Spinal cord (tissue), 10 donors: ENCODE measurements around the gene DIS3L2. TPM values are rescaled to one million over a fixed set of nuclear protein-coding genes. Genes with fewer than 3 reads are reported as not detected.

Experiments
- DNase-seq, 6 donors: peaks; one replicate each; pipeline versions ENCODE4 v3.0.0 to v3.0.0-alpha.2; 2013 to 2015; ENCODE audit warnings: low spot score in 6 of 6, low read depth in 4 of 6
- H3K27ac ChIP-seq: one replicate; pipeline ENCODE4 v1.5.1; 2013; ENCODE audit warnings: low read depth, low read length, control low read depth
- H3K27me3 ChIP-seq: one replicate; pipeline ENCODE4 v1.6.1; 2013; ENCODE audit warnings: low read length; ENCODE audit not compliant: control insufficient read depth, insufficient read depth
- H3K36me3 ChIP-seq: one replicate; pipeline ENCODE4 v1.6.1; 2013; ENCODE audit warnings: low read length; ENCODE audit not compliant: control insufficient read depth, insufficient read depth
- H3K4me1 ChIP-seq: one replicate; pipeline ENCODE4 v1.6.1; 2013; ENCODE audit warnings: low read length; ENCODE audit not compliant: control insufficient read depth, insufficient read depth
- H3K4me3 ChIP-seq: one replicate; pipeline ENCODE4 v1.5.1; 2013; ENCODE audit warnings: low read depth, low read length, control low read depth
- H3K9me3 ChIP-seq: one replicate; pipeline ENCODE4 v1.6.1; 2013; ENCODE audit warnings: low read length; ENCODE audit not compliant: control insufficient read depth, insufficient read depth
- WGBS: methylation state at CpG from one replicate; pipeline ENCODE4 v1.1.5; 2013; ENCODE audit warnings: missing lambda C conversion rate; ENCODE audit not compliant: insufficient coverage; 5-methylcytosine and 5-hydroxymethylcytosine counted together
- polyA plus RNA-seq, 2 donors: library from polyadenylated mRNA; unstranded; fragments of 120-200 nt; gene quantifications; one replicate each; pipeline ENCODE4 v1.2.1, GENCODE V29; 2013; ENCODE audit not compliant: insufficient read length in 2 of 2
- total RNA-seq, 2 donors: library from RNA; depleted of rRNA in 1 of 2; stranded (reverse); fragments of 120-200 nt in 1 of 2; fragments of >200 nt in 1 of 2; gene quantifications; one replicate each; pipeline versions ENCODE4 v1.2.3 to v1.2.4, GENCODE V29; 2013 to 2014
- donor health status: healthy.

DIS3L2 gene
- total and polyA plus RNA-seq, 4 donors = 29.8 to 37.2 (median 33.2) TPM

DNA sequence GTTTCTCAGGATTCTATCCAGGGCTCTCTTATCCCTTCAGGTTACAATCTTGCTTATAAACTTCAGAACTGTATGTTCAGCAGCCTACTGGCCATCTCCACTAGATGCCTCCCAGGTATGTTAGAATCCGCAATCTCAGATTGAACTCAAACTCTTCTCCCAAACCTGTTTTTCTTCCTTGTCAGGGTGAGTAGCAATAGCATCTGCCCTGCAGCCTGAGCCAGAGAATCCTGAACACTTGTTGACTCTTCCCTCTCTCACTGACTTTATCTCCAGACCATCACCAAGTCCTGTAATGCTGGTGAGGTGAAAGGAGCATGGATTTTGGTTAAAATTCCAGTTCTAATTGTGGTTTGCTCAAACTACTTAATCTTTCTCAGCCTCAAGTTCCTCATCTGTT lies 334.5 kb downstream of the DIS3L2 start:
- Histone ChIP-seq H3K27me3 (no peaks in the 10 kb centered on the region), H3K4me1 (peaks cover 5% of the 10 kb centered on the region), H3K36me3 (peaks cover 3% of the 10 kb centered on the region), H3K27ac (no peak overlapping the region), H3K9me3 (no peaks in the 10 kb centered on the region), H3K4me3 (no peak overlapping the region)
- WGBS = 100% methylated on average over 1 of the region's 1 CpG
- no peak for DNase-seq

DNA sequence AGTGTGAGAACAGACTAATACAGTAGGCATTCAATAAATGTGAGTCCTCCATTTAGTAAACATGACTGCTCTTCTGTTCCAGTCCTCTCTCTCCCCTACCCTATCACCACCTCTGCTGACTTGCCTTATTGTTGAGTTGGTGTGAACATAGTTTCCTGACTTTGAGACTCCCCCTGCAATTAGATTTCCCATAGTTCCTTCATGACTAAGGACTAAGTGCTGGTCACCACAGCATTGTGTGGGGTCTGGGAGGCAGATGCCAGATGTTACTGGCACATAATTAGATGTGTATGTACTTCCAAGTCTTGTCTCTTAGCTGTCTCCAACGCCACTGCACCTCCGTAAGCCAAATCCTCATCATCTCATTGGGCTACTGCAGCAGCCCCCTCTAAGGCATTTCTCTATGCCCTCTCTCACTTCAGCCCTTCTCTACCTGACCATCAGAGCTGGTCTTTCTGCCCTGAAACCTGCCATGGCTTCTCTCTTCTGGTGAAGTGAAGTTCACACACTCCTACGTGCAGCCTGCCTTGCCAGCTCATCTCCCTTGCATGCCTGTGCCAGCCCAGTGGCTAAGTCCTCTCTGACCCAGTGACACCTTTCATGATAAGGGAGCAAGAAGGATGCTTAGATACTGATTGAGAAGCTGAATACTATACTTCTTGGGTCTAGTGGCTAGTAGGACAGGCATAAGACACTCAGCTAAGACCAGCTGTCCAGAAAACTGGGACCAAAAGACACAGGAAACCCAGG lies 335.4 kb downstream of the DIS3L2 start:
- H3K36me3 ChIP-seq = peaks cover 3% of the 10 kb centered on the region
- no peak overlapping the region for H3K27ac ChIP-seq
- 93% methylated on average over 3 of the region's 3 CpGs for WGBS
- no peak for DNase-seq
- H3K4me3 ChIP-seq = no peak overlapping the region
- peaks cover 5% of the 10 kb centered on the region for H3K4me1 ChIP-seq
- H3K9me3 ChIP-seq = no peaks in the 10 kb centered on the region
- no peaks in the 10 kb centered on the region for H3K27me3 ChIP-seq

- no peak for DNase-seq
- no peak overlapping the region for H3K27ac ChIP-seq
- H3K9me3 ChIP-seq = no peaks in the 10 kb centered on the region
- H3K36me3 ChIP-seq = no peaks in the 10 kb centered on the region
- H3K4me1 ChIP-seq = no peaks in the 10 kb centered on the region
- H3K4me3 ChIP-seq = no peak overlapping the region
- 93% methylated on average over 4 of the region's 5 CpGs for WGBS
- no peaks in the 10 kb centered on the region for H3K27me3 ChIP-seq
These were observed 337.6 kb downstream of the DIS3L2 start for GRCh38 chr2:232299084-232299483.

GRCh38 chr2:232299927-232300674 lies 338.6 kb downstream of the DIS3L2 start:
- Histone ChIP-seq H3K27me3 (no peaks in the 10 kb centered on the region), H3K4me1 (no peaks in the 10 kb centered on the region), H3K9me3 (peaks cover 4% of the 10 kb centered on the region), H3K4me3 (no peak overlapping the region), H3K36me3 (no peaks in the 10 kb centered on the region), H3K27ac (no peak overlapping the region)
- no peak for DNase-seq
- WGBS = 96% methylated on average over 4 of the region's 6 CpGs

- Histone ChIP-seq H3K4me1 (no peaks in the 10 kb centered on the region), H3K27ac (no peak overlapping the region), H3K4me3 (no peak overlapping the region), H3K36me3 (no peaks in the 10 kb centered on the region), H3K27me3 (no peaks in the 10 kb centered on the region), H3K9me3 (peaks cover 4% of the 10 kb centered on the region)
- WGBS = no CpG with 5 or more reads among the region's 6 CpGs
- no peak for DNase-seq
These were observed 339.4 kb downstream of the DIS3L2 start for GRCh38 chr2:232300894-232301387.

DNA sequence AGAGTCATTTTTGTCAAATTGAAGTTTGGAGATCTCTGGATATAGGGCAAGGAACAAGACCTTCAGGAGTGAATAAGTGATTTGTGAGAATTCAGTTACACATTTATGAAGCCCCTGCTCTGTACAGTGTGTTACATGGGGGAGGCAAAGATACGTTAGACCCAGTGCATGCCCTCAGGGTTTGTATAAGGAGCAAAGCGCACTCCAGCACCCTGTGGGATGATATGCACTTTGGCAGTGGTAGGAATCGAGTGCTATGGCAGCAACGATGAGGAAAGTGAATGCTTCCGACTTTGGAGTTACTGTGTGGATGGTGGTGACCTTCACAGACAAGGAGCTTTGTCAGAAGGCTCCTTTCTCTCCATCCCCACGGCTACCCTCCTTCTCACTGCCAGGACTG lies 342.7 kb downstream of the DIS3L2 start:
- DNase-seq = no peak
- peaks cover 4% of the 10 kb centered on the region for H3K9me3 ChIP-seq
- no peaks in the 10 kb centered on the region for H3K27me3 ChIP-seq
- WGBS = 100% methylated on average over 2 of the region's 6 CpGs
- H3K4me3 ChIP-seq = no peak overlapping the region
- H3K36me3 ChIP-seq = peaks cover 2% of the 10 kb centered on the region
- no peak overlapping the region for H3K27ac ChIP-seq
- H3K4me1 ChIP-seq = no peaks in the 10 kb centered on the region

GRCh38 chr2:232306741-232307305 lies 345.3 kb downstream of the DIS3L2 start:
- Histone ChIP-seq H3K4me3 (no peak overlapping the region), H3K36me3 (peaks cover 2% of the 10 kb centered on the region), H3K27me3 (no peaks in the 10 kb centered on the region), H3K4me1 (peaks cover 17% of the 10 kb centered on the region), H3K27ac (no peak overlapping the region), H3K9me3 (peaks cover 4% of the 10 kb centered on the region)
- DNase-seq = no peak
- WGBS = 93% methylated on average over 6 of the region's 7 CpGs

DNA sequence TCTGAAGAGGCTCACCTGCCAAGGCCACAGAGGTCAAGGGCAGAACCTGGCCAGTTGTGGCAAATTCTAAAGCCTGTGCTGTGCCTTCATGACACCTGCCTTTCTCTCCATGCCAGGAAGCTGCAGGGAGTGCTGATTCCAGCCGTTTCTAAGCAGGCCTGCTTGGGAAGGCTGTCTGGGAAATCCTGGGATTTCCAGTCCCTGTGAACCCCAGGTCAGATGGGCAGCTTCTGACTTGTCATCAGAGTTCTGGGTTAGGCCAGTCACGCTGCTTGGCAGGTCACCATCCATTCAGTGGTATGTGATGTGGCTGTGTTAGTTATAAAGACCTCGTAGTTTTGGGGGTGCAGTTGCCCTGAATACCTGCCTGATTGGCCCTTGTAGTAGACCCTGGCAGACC lies 346.3 kb downstream of the DIS3L2 start:
- no peak overlapping the region for H3K4me3 ChIP-seq
- no peaks in the 10 kb centered on the region for H3K27me3 ChIP-seq
- peaks cover 17% of the 10 kb centered on the region for H3K4me1 ChIP-seq
- 74% methylated on average over 3 of the region's 3 CpGs for WGBS
- no peak overlapping the region for H3K27ac ChIP-seq
- DNase-seq = no peak
- peaks cover 8% of the 10 kb centered on the region for H3K9me3 ChIP-seq
- H3K36me3 ChIP-seq = peaks cover 2% of the 10 kb centered on the region

DNA sequence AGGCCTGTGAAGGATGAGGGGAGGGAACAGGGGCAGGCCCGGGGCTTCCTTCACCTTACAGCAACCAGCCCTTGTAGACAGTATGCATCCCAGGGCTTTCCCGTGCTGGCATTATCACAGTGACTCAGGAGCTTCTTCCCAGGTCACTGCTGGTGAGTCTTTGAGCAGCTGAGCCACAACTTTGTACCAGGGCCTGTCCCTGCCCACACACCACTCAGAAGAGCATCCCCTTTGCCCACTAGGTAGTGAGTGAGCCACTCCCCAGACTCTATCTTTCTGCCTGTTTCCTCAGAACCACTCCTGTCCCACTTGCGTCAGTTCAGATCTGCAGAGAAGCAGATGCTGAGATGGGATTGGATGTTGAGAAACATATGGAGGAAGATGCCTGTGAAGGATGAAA lies 347.5 kb downstream of the DIS3L2 start:
- Histone ChIP-seq H3K27me3 (no peaks in the 10 kb centered on the region), H3K36me3 (peaks cover 2% of the 10 kb centered on the region), H3K27ac (no peak overlapping the region), H3K4me3 (no peak overlapping the region), H3K9me3 (peaks cover 12% of the 10 kb centered on the region), H3K4me1 (peaks cover 17% of the 10 kb centered on the region)
- DNase-seq = no peak
- 80% methylated on average over 1 of the region's 3 CpGs for WGBS
